Nephron (organoid): ENCODE data around the gene JARID2.

Source experiments
- H3K27ac Mint-ChIP-seq, 3 experiments: 2 replicates each; pipeline ENCODE4 v1.8.0; 2020; ENCODE audit warnings: mixed read lengths in 3 of 3, mild to moderate bottlenecking in 2 of 3, moderate library complexity in 1 of 3
- H3K27me3 Mint-ChIP-seq: 2 replicates; pipeline ENCODE4 v1.8.0; 2021; ENCODE audit warnings: low read depth, mild to moderate bottlenecking, moderate library complexity, mixed read lengths
- H3K36me3 Mint-ChIP-seq: 2 replicates; pipeline ENCODE4 v1.8.0; 2020; ENCODE audit warnings: low read depth, mixed read lengths
- H3K4me1 Mint-ChIP-seq: 2 replicates; pipeline ENCODE4 v1.8.0; 2020; ENCODE audit warnings: mixed read lengths
- H3K4me3 Mint-ChIP-seq, 3 experiments: 2 replicates each; pipeline ENCODE4 v1.8.0; 2020; ENCODE audit warnings: mild to moderate bottlenecking in 3 of 3, mixed read lengths in 3 of 3, moderate library complexity in 2 of 3
- H3K9me3 Mint-ChIP-seq: 2 replicates; pipeline ENCODE4 v1.8.0; 2020; ENCODE audit warnings: mixed read lengths
- CTCF ChIP-seq, 3 experiments: fragments of 200-600 bp; sonication (generic); IDR thresholded peaks; one replicate each; pipeline ENCODE4 v1.5.0; 2021; ENCODE audit warnings: antibody characterized with exemption in 3 of 3; ENCODE audit not compliant: unreplicated experiment in 3 of 3

JARID2 gene

DNA sequence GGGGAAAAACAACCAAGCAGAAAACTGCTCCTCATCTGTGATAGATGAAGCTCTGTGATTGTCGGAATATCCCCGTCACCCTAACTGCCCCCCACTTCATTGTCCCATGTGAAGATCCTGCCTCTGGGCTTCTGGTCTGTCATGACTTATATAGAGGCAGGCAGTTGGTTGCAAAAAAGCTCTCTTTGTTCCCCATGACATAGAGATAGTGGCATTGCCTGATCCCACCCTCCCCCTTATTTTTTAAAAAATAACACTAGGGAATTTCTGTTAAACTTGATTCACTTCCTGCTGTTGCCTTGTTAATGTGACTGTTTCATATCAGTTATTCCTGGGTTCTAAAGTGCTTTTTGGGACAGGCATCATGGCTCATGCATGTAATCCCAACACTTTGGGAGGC is 203.1 kb downstream of the JARID2 start:
- TF ChIP-seq CTCF (IDR thresholded peaks at IDR 0.05; ENCODE audit: unreplicated experiment in 3 of 3): no peak
- no peak overlapping the region for H3K4me3 Mint-ChIP-seq
- no peaks in the 10 kb centered on the region for H3K9me3 Mint-ChIP-seq
- H3K4me1 Mint-ChIP-seq: peaks cover 28% of the 10 kb centered on the region
- H3K36me3 Mint-ChIP-seq: peaks cover 30% of the 10 kb centered on the region
- H3K27me3 Mint-ChIP-seq: no peaks in the 10 kb centered on the region
- no peak overlapping the region for H3K27ac Mint-ChIP-seq

DNA sequence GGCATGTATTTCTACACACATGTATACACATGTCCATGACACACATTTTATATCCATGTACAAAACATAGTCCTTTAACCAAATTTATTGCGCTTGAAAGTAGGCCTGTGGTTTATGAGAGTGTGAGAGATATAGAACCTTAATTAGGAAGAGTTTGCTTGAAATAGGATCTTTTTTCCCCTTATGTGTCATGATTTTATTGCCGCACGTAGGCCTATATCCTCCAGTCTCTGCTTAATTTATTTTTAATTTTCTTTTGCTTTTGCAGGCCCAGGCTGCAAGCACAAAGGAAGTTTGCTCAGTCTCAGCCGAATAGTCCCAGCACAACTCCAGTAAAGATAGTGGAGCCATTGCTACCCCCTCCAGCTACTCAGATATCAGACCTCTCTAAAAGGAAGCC is 205.9 kb downstream of the JARID2 start:
- Mint-ChIP-seq H3K9me3 (no peaks in the 10 kb centered on the region), H3K4me3 (no peak overlapping the region), H3K36me3 (peaks cover 43% of the 10 kb centered on the region), H3K4me1 (peaks cover 14% of the 10 kb centered on the region), H3K27me3 (no peaks in the 10 kb centered on the region), H3K27ac (peak overlapping the region in 1 of 3 experiments; percentile 0)
- TF ChIP-seq CTCF (IDR thresholded peaks at IDR 0.05; ENCODE audit: unreplicated experiment in 3 of 3): no peak

DNA sequence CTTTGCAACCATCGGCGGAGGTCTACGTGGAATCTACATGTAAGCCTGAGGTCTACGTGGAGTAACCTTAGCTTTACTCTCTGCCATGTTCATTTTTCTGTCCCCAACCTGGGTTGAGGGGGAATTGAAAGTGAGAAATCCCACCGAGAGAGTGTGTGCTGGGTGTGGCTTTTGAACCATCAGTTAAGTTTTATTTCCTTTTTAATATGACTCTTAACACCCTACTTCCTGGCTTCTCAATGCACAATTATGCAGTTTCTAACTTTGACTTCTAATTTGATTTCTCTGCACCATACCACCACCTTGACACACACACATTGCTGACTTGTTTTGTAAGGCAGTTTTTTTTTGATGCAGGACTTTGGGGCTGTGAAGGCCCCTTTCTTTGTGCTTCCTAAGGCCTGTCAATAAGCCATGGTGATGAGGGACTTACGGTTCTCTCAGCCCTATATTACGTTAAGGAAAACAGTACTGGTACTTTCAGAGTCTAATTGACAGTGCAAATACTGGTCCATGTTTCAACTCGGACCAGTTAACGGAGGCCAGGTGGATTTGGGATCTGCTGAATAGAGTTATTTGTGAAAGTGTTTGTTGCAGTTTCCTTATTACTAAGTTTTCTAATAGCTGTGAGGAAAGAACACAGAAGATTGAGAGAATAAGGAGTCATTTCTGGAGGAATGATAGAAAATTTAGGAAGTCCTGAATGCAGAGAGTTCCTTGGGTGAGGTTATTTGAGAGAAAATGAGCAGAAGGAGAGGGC is 206.5 kb downstream of the JARID2 start:
- H3K27me3 Mint-ChIP-seq: no peaks in the 10 kb centered on the region

GRCh38 chr6:15453186-15453585 is 207.3 kb downstream of the JARID2 start:
- no peak for TF ChIP-seq CTCF (IDR thresholded peaks at IDR 0.05; ENCODE audit: unreplicated experiment in 3 of 3)
- peaks cover 43% of the 10 kb centered on the region for H3K36me3 Mint-ChIP-seq
- no peaks in the 10 kb centered on the region for H3K9me3 Mint-ChIP-seq
- H3K4me1 Mint-ChIP-seq: peaks cover 19% of the 10 kb centered on the region
- no peaks in the 10 kb centered on the region for H3K27me3 Mint-ChIP-seq
- no peak overlapping the region for H3K4me3 Mint-ChIP-seq
- H3K27ac Mint-ChIP-seq: no peak overlapping the region

More for the DNA sequence above, 206.5 kb downstream of the JARID2 start:
- H3K36me3 Mint-ChIP-seq: peaks cover 43% of the 10 kb centered on the region
- no peaks in the 10 kb centered on the region for H3K9me3 Mint-ChIP-seq
- H3K4me3 Mint-ChIP-seq: no peak overlapping the region
- H3K4me1 Mint-ChIP-seq: peaks cover 18% of the 10 kb centered on the region
- H3K27ac Mint-ChIP-seq: peak overlapping the region in 1 of 3 experiments; percentile 0
- no peak for TF ChIP-seq CTCF (IDR thresholded peaks at IDR 0.05; ENCODE audit: unreplicated experiment in 3 of 3)

- Mint-ChIP-seq H3K9me3 (no peaks in the 10 kb centered on the region), H3K4me3 (no peak overlapping the region), H3K36me3 (peaks cover 47% of the 10 kb centered on the region), H3K4me1 (peaks cover 22% of the 10 kb centered on the region), H3K27ac (no peak overlapping the region), H3K27me3 (no peaks in the 10 kb centered on the region)
- TF ChIP-seq CTCF (IDR thresholded peaks at IDR 0.05; ENCODE audit: unreplicated experiment in 3 of 3): no peak
Observed at GRCh38 chr6:15453622-15454021, 207.8 kb downstream of the JARID2 start.

GRCh38 chr6:15456422-15456821 is 210.6 kb downstream of the JARID2 start:
- Mint-ChIP-seq H3K27me3 (no peaks in the 10 kb centered on the region), H3K27ac (no peak overlapping the region), H3K9me3 (no peaks in the 10 kb centered on the region), H3K4me3 (no peak overlapping the region), H3K4me1 (peaks cover 35% of the 10 kb centered on the region), H3K36me3 (peaks cover 40% of the 10 kb centered on the region)
- TF ChIP-seq CTCF (IDR thresholded peaks at IDR 0.05; ENCODE audit: unreplicated experiment in 3 of 3): no peak
